ENCODE data around the gene BOK. TPM values are rescaled to one million over a fixed set of nuclear protein-coding genes. Genes with fewer than 3 reads are reported as not detected.
A peak's percentile ranks its signal among the peaks of the same experiment; 100 is the strongest.

The BOK gene
- total and polyA plus RNA-seq, 9 of the 15 experiments (the other 6 are each of a cell fraction or from before 2014, with no cell fraction given) = 0.03 to 3.3 (median 2.0) TPM; not detected in 1

- Histone ChIP-seq H3K79me2 (ENCODE audit: control insufficient read depth, insufficient read depth, low read length) (no peaks in the 10 kb centered on the region), H3K9ac (ENCODE audit: insufficient read depth in 1 of 2, low read depth in 2 of 2, low read length in 2 of 2) (no peak overlapping the region), H4K20me1 (replicated peaks; ENCODE audit: control insufficient read depth, insufficient read depth, low read length) (no peaks in the 10 kb centered on the region), H2AFZ (ENCODE audit: low read depth, low read length) (peak overlapping the region; percentile 88), H3K4me2 (ENCODE audit: insufficient read depth, low read length) (no peak overlapping the region; the same call in 1 of the 2 replicates), H3K27me3 (ENCODE audit: control insufficient read depth in 2 of 2, insufficient read depth in 2 of 2, low read length in 2 of 2) (peaks cover 0 to 18% of the 10 kb centered on the region in 2 experiments; a peak in 2 of 5 replicates), H3K4me1 (replicated peaks in 1 of 2; ENCODE audit: control insufficient read depth in 2 of 2, insufficient read depth in 2 of 2, low read length in 2 of 2) (peaks cover 27 to 57% of the 10 kb centered on the region in 2 experiments), H3K9me1 (ENCODE audit: control insufficient read depth, insufficient read depth, low read length) (no peaks in the 10 kb centered on the region), H3K4me3 (no peak overlapping the region), H3K27ac (ENCODE audit: extremely low read depth, low read depth, low read length) (no peak overlapping the region), H3K36me3 (ENCODE audit: control insufficient read depth, insufficient read depth, low read length) (no peaks in the 10 kb centered on the region), H3K9me3 (replicated peaks; ENCODE audit: control insufficient read depth, insufficient read depth, low read depth, low read length) (no peaks in the 10 kb centered on the region)
- 65% methylated on average over 9 of the region's 12 CpGs for WGBS (ENCODE audit: insufficient coverage, low coverage, missing lambda C conversion rate)
- DNase-seq (ENCODE audit: extremely low read depth in 1 of 4, low spot score in 3 of 4) (no peak), ATAC-seq (no peak), FAIRE-seq (peak; percentile 75)
- ChIA-PET CTCF (ENCODE audit: low intra/inter-chr PET ratio) (no interaction called here), POLR2A (interaction anchor here (0.6 kb wide), 1 partner anchor 34 kb away, joined by 4 read pairs; no protein-coding TSS in a partner anchor)
- intact Hi-C loops (cut with micrococcal nuclease) = no loop called here
- no TSS peak for BruUV-seq (replicated peaks)
- in situ Hi-C loops (cut with MboI) = no loop called here
- TF ChIP-seq THRB (CRISPR knock-in tag; conservative IDR thresholded peaks at IDR 0.05) (peak; percentile 6; the same call in 1 of the 2 replicates), PHB2 (IDR thresholded peaks at IDR 0.05; ENCODE audit: low read depth) (0 out of 2 replicates have a peak, but pooled peaks have one; percentile 12), ZNF263 (CRISPR knock-in tag; IDR thresholded peaks at IDR 0.05; ENCODE audit: borderline replicate concordance) (peak; percentile 62), CBFB (CRISPR knock-in tag; IDR thresholded peaks at IDR 0.05) (0 out of 2 replicates have a peak, but pooled peaks have one; percentile 49), TSC22D4 (tag; IDR thresholded peaks at IDR 0.05) (0 out of 2 replicates have a peak, but pooled peaks have one; percentile 81), SNIP1 (IDR thresholded peaks at IDR 0.05; ENCODE audit: low read depth) (0 out of 2 replicates have a peak, but pooled peaks have one; percentile 21), ZNF212 (CRISPR knock-in tag; IDR thresholded peaks at IDR 0.05) (no peak), ADNP (tag; IDR thresholded peaks at IDR 0.05) (0 out of 2 replicates have a peak, but pooled peaks have one; percentile 27), OTX1 (CRISPR knock-in tag; IDR thresholded peaks at IDR 0.05) (peak; percentile 83), ESRRB (CRISPR knock-in tag; IDR thresholded peaks at IDR 0.05; ENCODE audit: borderline replicate concordance) (no peak), ZNF280A (IDR thresholded peaks at IDR 0.05; ENCODE audit: low read depth, partially characterized antibody) (peak; percentile 11), HDGF (IDR thresholded peaks at IDR 0.05) (peak; percentile 44; the same call in 1 of the 2 replicates), EGR1 (conservative IDR thresholded peaks at IDR 0.05) (peak; percentile 48), ARHGAP35 (IDR thresholded peaks at IDR 0.05; ENCODE audit: partially characterized antibody) (peak; percentile 39)
- TF ChIP-seq, protein P1, sequence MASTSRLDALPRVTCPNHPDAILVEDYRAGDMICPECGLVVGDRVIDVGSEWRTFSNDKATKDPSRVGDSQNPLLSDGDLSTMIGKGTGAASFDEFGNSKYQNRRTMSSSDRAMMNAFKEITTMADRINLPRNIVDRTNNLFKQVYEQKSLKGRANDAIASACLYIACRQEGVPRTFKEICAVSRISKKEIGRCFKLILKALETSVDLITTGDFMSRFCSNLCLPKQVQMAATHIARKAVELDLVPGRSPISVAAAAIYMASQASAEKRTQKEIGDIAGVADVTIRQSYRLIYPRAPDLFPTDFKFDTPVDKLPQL (IDR thresholded peaks at IDR 0.05; ENCODE audit: extremely low read depth, insufficient read length) = no peak
- TF ChIP-seq, protein P2, sequence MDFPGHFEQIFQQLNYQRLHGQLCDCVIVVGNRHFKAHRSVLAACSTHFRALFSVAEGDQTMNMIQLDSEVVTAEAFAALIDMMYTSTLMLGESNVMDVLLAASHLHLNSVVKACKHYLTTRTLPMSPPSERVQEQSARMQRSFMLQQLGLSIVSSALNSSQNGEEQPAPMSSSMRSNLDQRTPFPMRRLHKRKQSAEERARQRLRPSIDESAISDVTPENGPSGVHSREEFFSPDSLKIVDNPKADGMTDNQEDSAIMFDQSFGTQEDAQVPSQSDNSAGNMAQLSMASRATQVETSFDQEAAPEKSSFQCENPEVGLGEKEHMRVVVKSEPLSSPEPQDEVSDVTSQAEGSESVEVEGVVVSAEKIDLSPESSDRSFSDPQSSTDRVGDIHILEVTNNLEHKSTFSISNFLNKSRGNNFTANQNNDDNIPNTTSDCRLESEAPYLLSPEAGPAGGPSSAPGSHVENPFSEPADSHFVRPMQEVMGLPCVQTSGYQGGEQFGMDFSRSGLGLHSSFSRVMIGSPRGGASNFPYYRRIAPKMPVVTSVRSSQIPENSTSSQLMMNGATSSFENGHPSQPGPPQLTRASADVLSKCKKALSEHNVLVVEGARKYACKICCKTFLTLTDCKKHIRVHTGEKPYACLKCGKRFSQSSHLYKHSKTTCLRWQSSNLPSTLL (IDR thresholded peaks at IDR 0.05) = peak; percentile 6; the same call in 1 of the 2 replicates
Measured at GRCh38 chr2:241545523-241546473, 12.7 kb upstream of the BOK start.

Measured in K562 (cell line).